ENCODE measurements around the gene PTX4. TPM values are rescaled to one million over a fixed set of nuclear protein-coding genes. Genes with fewer than 3 reads are reported as not detected.

The PTX4 gene
- total and polyA plus RNA-seq, 2 donors from 2014 or later, result not detected

- intact Hi-C loops (cut with DNase I), result no loop called here
- H3K9ac ChIP-seq (ENCODE audit: low read length in 3 of 3), result no peak overlapping the region
- no peaks in the 10 kb centered on the region for H3K9me3 ChIP-seq (ENCODE audit: control insufficient read depth in 2 of 3, insufficient read depth in 1 of 3, low read length in 3 of 3)
- TF ChIP-seq, protein P1, sequence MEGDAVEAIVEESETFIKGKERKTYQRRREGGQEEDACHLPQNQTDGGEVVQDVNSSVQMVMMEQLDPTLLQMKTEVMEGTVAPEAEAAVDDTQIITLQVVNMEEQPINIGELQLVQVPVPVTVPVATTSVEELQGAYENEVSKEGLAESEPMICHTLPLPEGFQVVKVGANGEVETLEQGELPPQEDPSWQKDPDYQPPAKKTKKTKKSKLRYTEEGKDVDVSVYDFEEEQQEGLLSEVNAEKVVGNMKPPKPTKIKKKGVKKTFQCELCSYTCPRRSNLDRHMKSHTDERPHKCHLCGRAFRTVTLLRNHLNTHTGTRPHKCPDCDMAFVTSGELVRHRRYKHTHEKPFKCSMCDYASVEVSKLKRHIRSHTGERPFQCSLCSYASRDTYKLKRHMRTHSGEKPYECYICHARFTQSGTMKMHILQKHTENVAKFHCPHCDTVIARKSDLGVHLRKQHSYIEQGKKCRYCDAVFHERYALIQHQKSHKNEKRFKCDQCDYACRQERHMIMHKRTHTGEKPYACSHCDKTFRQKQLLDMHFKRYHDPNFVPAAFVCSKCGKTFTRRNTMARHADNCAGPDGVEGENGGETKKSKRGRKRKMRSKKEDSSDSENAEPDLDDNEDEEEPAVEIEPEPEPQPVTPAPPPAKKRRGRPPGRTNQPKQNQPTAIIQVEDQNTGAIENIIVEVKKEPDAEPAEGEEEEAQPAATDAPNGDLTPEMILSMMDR (IDR thresholded peaks at IDR 0.05; ENCODE audit: borderline replicate concordance, extremely low read depth, insufficient read depth), result no peak
- H3K27ac ChIP-seq (ENCODE audit: low read depth in 2 of 2, low read length in 2 of 2), result no peak overlapping the region
- no peak overlapping the region for H3K4me3 ChIP-seq (ENCODE audit: low read length in 3 of 3)
- H3K27me3 ChIP-seq (ENCODE audit: control insufficient read depth, insufficient read depth, low read length), result no peaks in the 10 kb centered on the region
- H3K4me1 ChIP-seq (ENCODE audit: control insufficient read depth in 2 of 3, insufficient read depth in 2 of 3, low read depth in 1 of 3, low read length in 3 of 3), result no peaks in the 10 kb centered on the region
- DNase-seq (no peak), FAIRE-seq (no peak)
- peaks cover 0 to 3% (median 3%) of the 10 kb centered on the region in 3 donors for H3K36me3 ChIP-seq (ENCODE audit: control insufficient read depth in 2 of 3, insufficient read depth in 3 of 3, low read length in 3 of 3)
Measured at GRCh38 chr16:1503110-1503955, 14.6 kb upstream of the PTX4 start.

GRCh38 chr16:1502092-1503004 is 13.6 kb upstream of the PTX4 start:
- H3K9ac ChIP-seq (ENCODE audit: low read length in 3 of 3), result no peak overlapping the region
- no peak for FAIRE-seq
- intact Hi-C loops (cut with DNase I), result no loop called here
- no peak overlapping the region for H3K27ac ChIP-seq (ENCODE audit: low read depth in 2 of 2, low read length in 2 of 2)
- H3K36me3 ChIP-seq (ENCODE audit: control insufficient read depth in 2 of 3, insufficient read depth in 3 of 3, low read length in 3 of 3), result peaks cover 0 to 3% (median 3%) of the 10 kb centered on the region in 3 donors
- H3K27me3 ChIP-seq (ENCODE audit: control insufficient read depth, insufficient read depth, low read length), result no peaks in the 10 kb centered on the region
- TF ChIP-seq, protein P1 (IDR thresholded peaks at IDR 0.05; ENCODE audit: borderline replicate concordance, extremely low read depth, insufficient read depth), result no peak
- H3K4me1 ChIP-seq (ENCODE audit: control insufficient read depth in 2 of 3, insufficient read depth in 2 of 3, low read depth in 1 of 3, low read length in 3 of 3), result no peaks in the 10 kb centered on the region
- H3K9me3 ChIP-seq (ENCODE audit: control insufficient read depth in 2 of 3, insufficient read depth in 1 of 3, low read length in 3 of 3), result no peaks in the 10 kb centered on the region
- no peak for DNase-seq
- no peak overlapping the region for H3K4me3 ChIP-seq (ENCODE audit: low read length in 3 of 3)

DNA sequence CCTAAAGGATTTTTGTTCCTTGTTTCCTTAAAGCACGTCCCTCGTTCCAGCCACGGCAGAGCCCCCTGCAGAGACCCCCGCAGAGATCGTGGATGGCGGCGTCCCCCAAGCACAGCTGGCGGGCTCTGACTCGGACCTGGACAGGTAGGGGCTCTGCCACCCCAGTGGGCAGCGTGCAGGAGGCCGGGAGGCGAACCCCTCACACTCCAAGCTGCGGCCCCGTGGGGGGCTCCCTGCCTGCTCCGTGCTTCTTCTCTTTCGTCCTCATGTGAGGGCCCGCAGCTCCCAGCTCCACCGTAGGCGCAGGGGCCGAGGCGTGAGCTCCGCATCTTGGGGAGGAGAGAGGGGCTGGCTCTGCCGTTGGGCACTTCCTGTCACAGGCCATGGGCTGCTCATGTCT is 12.9 kb upstream of the PTX4 start:
- H3K4me3 ChIP-seq (ENCODE audit: low read length in 3 of 3), result no peak overlapping the region
- no peaks in the 10 kb centered on the region for H3K9me3 ChIP-seq (ENCODE audit: control insufficient read depth in 2 of 3, insufficient read depth in 1 of 3, low read length in 3 of 3)
- no peak overlapping the region for H3K9ac ChIP-seq (ENCODE audit: low read length in 3 of 3)
- FAIRE-seq, result no peak
- H3K27me3 ChIP-seq (ENCODE audit: control insufficient read depth, insufficient read depth, low read length), result no peaks in the 10 kb centered on the region
- no peak for DNase-seq
- no peaks in the 10 kb centered on the region for H3K4me1 ChIP-seq (ENCODE audit: control insufficient read depth in 2 of 3, insufficient read depth in 2 of 3, low read depth in 1 of 3, low read length in 3 of 3)
- peaks cover 0 to 3% (median 3%) of the 10 kb centered on the region in 3 donors for H3K36me3 ChIP-seq (ENCODE audit: control insufficient read depth in 2 of 3, insufficient read depth in 3 of 3, low read length in 3 of 3)
- intact Hi-C loops (cut with DNase I), result no loop called here
- TF ChIP-seq, protein P1 (IDR thresholded peaks at IDR 0.05; ENCODE audit: borderline replicate concordance, extremely low read depth, insufficient read depth), result no peak
- H3K27ac ChIP-seq (ENCODE audit: low read depth in 2 of 2, low read length in 2 of 2), result no peak overlapping the region

Measured in kidney (tissue), 14 donors.